OCI-LY1 (cell line): ENCODE measurements around the gene ALDH3A2.

ENCODE experiments used
- EZH2 ChIP-seq: fragments of 200-600 bp; sonication (generic), shearing (Covaris generic); IDR thresholded peaks from 2 replicates; pipeline ENCODE4 v1.8.0; 2017; ENCODE audit warnings: borderline replicate concordance, mixed run types, mild to moderate bottlenecking, antibody characterized with exemption, low read length, moderate library complexity, mixed read lengths
- TF ChIP-seq, protein P1 (sequence below): fragments of 200-600 bp; sonication (generic), shearing (Covaris generic); IDR thresholded peaks from 2 replicates; pipeline ENCODE4 v1.5.1; 2017; ENCODE audit warnings: mild to moderate bottlenecking, antibody characterized with exemption, low read length, moderate library complexity, mixed read lengths

GRCh38 chr17:19654342-19654886 lies 5.9 kb downstream of the ALDH3A2 start:
- TF ChIP-seq, protein P1, sequence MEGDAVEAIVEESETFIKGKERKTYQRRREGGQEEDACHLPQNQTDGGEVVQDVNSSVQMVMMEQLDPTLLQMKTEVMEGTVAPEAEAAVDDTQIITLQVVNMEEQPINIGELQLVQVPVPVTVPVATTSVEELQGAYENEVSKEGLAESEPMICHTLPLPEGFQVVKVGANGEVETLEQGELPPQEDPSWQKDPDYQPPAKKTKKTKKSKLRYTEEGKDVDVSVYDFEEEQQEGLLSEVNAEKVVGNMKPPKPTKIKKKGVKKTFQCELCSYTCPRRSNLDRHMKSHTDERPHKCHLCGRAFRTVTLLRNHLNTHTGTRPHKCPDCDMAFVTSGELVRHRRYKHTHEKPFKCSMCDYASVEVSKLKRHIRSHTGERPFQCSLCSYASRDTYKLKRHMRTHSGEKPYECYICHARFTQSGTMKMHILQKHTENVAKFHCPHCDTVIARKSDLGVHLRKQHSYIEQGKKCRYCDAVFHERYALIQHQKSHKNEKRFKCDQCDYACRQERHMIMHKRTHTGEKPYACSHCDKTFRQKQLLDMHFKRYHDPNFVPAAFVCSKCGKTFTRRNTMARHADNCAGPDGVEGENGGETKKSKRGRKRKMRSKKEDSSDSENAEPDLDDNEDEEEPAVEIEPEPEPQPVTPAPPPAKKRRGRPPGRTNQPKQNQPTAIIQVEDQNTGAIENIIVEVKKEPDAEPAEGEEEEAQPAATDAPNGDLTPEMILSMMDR, result no peak
- TF ChIP-seq EZH2, result no peak
